ENCODE results near the gene TCF12. TPM values are rescaled to one million over a fixed set of nuclear protein-coding genes. Genes with fewer than 3 reads are reported as not detected.
A peak's percentile ranks its signal among the peaks of the same experiment; 100 is the strongest.

Gene TCF12
- total RNA-seq, 1 experiment from 2014 or later, result 189 TPM

- Histone ChIP-seq H3K4me2 (ENCODE audit: low read depth, low read length, poor library complexity, severe bottlenecking) (peak overlapping the region; percentile 5), H3K27ac (ENCODE audit: low read length) (peak overlapping the region; percentile 47; the same call in 1 of the 2 replicates), H2AFZ (ENCODE audit: low read length) (no peak overlapping the region), H3K4me1 (ENCODE audit: low read length) (peaks cover 55% of the 10 kb centered on the region), H3K79me2 (ENCODE audit: low read length) (peaks cover 100% of the 10 kb centered on the region), H3K9me2 (replicated peaks; ENCODE audit: insufficient read depth, low read length) (no peaks in the 10 kb centered on the region), H3K27me3 (ENCODE audit: low read length) (no peaks in the 10 kb centered on the region), H3K4me3 (ENCODE audit: low read length) (no peak overlapping the region), H3K9me3 (ENCODE audit: low read length) (no peaks in the 10 kb centered on the region), H4K20me1 (ENCODE audit: insufficient read depth, low read depth, low read length) (no peaks in the 10 kb centered on the region), H3K36me3 (ENCODE audit: insufficient read depth, low read length) (peaks cover 24% of the 10 kb centered on the region), H3K9ac (ENCODE audit: low read length) (0 out of 2 replicates have a peak overlapping the region, but pooled peaks have one; percentile 4)
- no peak for DNase-seq
Measured at GRCh38 chr15:56989411-56989924, 71.0 kb downstream of the TCF12 start.

- H3K9me3 ChIP-seq (ENCODE audit: low read length), result no peaks in the 10 kb centered on the region
- no peaks in the 10 kb centered on the region for H4K20me1 ChIP-seq (ENCODE audit: insufficient read depth, low read depth, low read length)
- H3K36me3 ChIP-seq (ENCODE audit: insufficient read depth, low read length), result peaks cover 24% of the 10 kb centered on the region
- no peak overlapping the region for H3K9ac ChIP-seq (ENCODE audit: low read length)
- peaks cover 100% of the 10 kb centered on the region for H3K79me2 ChIP-seq (ENCODE audit: low read length)
- no peaks in the 10 kb centered on the region for H3K9me2 ChIP-seq (replicated peaks; ENCODE audit: insufficient read depth, low read length)
- no peak overlapping the region for H3K27ac ChIP-seq (ENCODE audit: low read length)
- no peak overlapping the region for H3K4me2 ChIP-seq (ENCODE audit: low read depth, low read length, poor library complexity, severe bottlenecking)
- H2AFZ ChIP-seq (ENCODE audit: low read length), result no peak overlapping the region
- no peak overlapping the region for H3K4me3 ChIP-seq (ENCODE audit: low read length)
- no peaks in the 10 kb centered on the region for H3K27me3 ChIP-seq (ENCODE audit: low read length)
- DNase-seq, result no peak
- H3K4me1 ChIP-seq (ENCODE audit: low read length), result peaks cover 44% of the 10 kb centered on the region
Measured at GRCh38 chr15:56991017-56991416, 72.6 kb downstream of the TCF12 start.

- H4K20me1 ChIP-seq (ENCODE audit: insufficient read depth, low read depth, low read length), result no peaks in the 10 kb centered on the region
- no peaks in the 10 kb centered on the region for H3K27me3 ChIP-seq (ENCODE audit: low read length)
- peaks cover 24% of the 10 kb centered on the region for H3K36me3 ChIP-seq (ENCODE audit: insufficient read depth, low read length)
- H3K9ac ChIP-seq (ENCODE audit: low read length), result no peak overlapping the region
- no peaks in the 10 kb centered on the region for H3K9me2 ChIP-seq (replicated peaks; ENCODE audit: insufficient read depth, low read length)
- no peaks in the 10 kb centered on the region for H3K9me3 ChIP-seq (ENCODE audit: low read length)
- no peak overlapping the region for H3K27ac ChIP-seq (ENCODE audit: low read length)
- no peak overlapping the region for H2AFZ ChIP-seq (ENCODE audit: low read length)
- no peak overlapping the region for H3K4me3 ChIP-seq (ENCODE audit: low read length)
- DNase-seq, result no peak
- peaks cover 27% of the 10 kb centered on the region for H3K4me1 ChIP-seq (ENCODE audit: low read length)
- no peak overlapping the region for H3K4me2 ChIP-seq (ENCODE audit: low read depth, low read length, poor library complexity, severe bottlenecking)
- peaks cover 100% of the 10 kb centered on the region for H3K79me2 ChIP-seq (ENCODE audit: low read length)
Measured at GRCh38 chr15:56992725-56993124, 74.3 kb downstream of the TCF12 start.

- Histone ChIP-seq H3K79me2 (ENCODE audit: low read length) (peaks cover 96% of the 10 kb centered on the region), H3K9me2 (replicated peaks; ENCODE audit: insufficient read depth, low read length) (no peaks in the 10 kb centered on the region), H3K4me1 (ENCODE audit: low read length) (peaks cover 11% of the 10 kb centered on the region), H4K20me1 (ENCODE audit: insufficient read depth, low read depth, low read length) (no peaks in the 10 kb centered on the region), H3K36me3 (ENCODE audit: insufficient read depth, low read length) (peaks cover 24% of the 10 kb centered on the region), H3K27me3 (ENCODE audit: low read length) (no peaks in the 10 kb centered on the region), H3K27ac (ENCODE audit: low read length) (no peak overlapping the region), H3K9ac (ENCODE audit: low read length) (no peak overlapping the region), H3K9me3 (ENCODE audit: low read length) (no peaks in the 10 kb centered on the region), H2AFZ (ENCODE audit: low read length) (no peak overlapping the region), H3K4me3 (ENCODE audit: low read length) (no peak overlapping the region), H3K4me2 (ENCODE audit: low read depth, low read length, poor library complexity, severe bottlenecking) (no peak overlapping the region)
- DNase-seq, result no peak
Measured at GRCh38 chr15:56994280-56994679, 75.8 kb downstream of the TCF12 start.

GRCh38 chr15:56996093-56996492 is 77.6 kb downstream of the TCF12 start:
- peaks cover 91% of the 10 kb centered on the region for H3K79me2 ChIP-seq (ENCODE audit: low read length)
- H4K20me1 ChIP-seq (ENCODE audit: insufficient read depth, low read depth, low read length), result no peaks in the 10 kb centered on the region

GRCh38 chr15:56996746-56997470 is 78.5 kb downstream of the TCF12 start:
- H3K9me3 ChIP-seq (ENCODE audit: low read length), result no peaks in the 10 kb centered on the region
- no peak overlapping the region for H3K4me2 ChIP-seq (ENCODE audit: low read depth, low read length, poor library complexity, severe bottlenecking)
- peaks cover 91% of the 10 kb centered on the region for H3K79me2 ChIP-seq (ENCODE audit: low read length)
- H3K9me2 ChIP-seq (replicated peaks; ENCODE audit: insufficient read depth, low read length), result no peaks in the 10 kb centered on the region
- H4K20me1 ChIP-seq (ENCODE audit: insufficient read depth, low read depth, low read length), result no peaks in the 10 kb centered on the region
- peaks cover 18% of the 10 kb centered on the region for H3K36me3 ChIP-seq (ENCODE audit: insufficient read depth, low read length)
- no peak overlapping the region for H3K9ac ChIP-seq (ENCODE audit: low read length)
- H3K4me1 ChIP-seq (ENCODE audit: low read length), result peaks cover 5% of the 10 kb centered on the region; the same call in 1 of the 2 replicates
- H3K27ac ChIP-seq (ENCODE audit: low read length), result no peak overlapping the region
- H3K27me3 ChIP-seq (ENCODE audit: low read length), result no peaks in the 10 kb centered on the region
- H2AFZ ChIP-seq (ENCODE audit: low read length), result no peak overlapping the region
- no peak for DNase-seq
- H3K4me3 ChIP-seq (ENCODE audit: low read length), result no peak overlapping the region

More at GRCh38 chr15:56996093-56996492, 77.6 kb downstream of the TCF12 start:
- no peak for DNase-seq
- Histone ChIP-seq H3K9me3 (ENCODE audit: low read length) (no peaks in the 10 kb centered on the region), H3K27me3 (ENCODE audit: low read length) (no peaks in the 10 kb centered on the region), H3K4me3 (ENCODE audit: low read length) (no peak overlapping the region), H3K4me2 (ENCODE audit: low read depth, low read length, poor library complexity, severe bottlenecking) (no peak overlapping the region), H3K4me1 (ENCODE audit: low read length) (peaks cover 5% of the 10 kb centered on the region; the same call in 1 of the 2 replicates), H3K27ac (ENCODE audit: low read length) (no peak overlapping the region), H2AFZ (ENCODE audit: low read length) (no peak overlapping the region), H3K36me3 (ENCODE audit: insufficient read depth, low read length) (peaks cover 20% of the 10 kb centered on the region), H3K9me2 (replicated peaks; ENCODE audit: insufficient read depth, low read length) (no peaks in the 10 kb centered on the region), H3K9ac (ENCODE audit: low read length) (no peak overlapping the region)

- Histone ChIP-seq H3K27me3 (ENCODE audit: low read length) (no peaks in the 10 kb centered on the region), H2AFZ (ENCODE audit: low read length) (no peak overlapping the region), H3K4me3 (ENCODE audit: low read length) (no peak overlapping the region), H3K9ac (ENCODE audit: low read length) (no peak overlapping the region), H3K79me2 (ENCODE audit: low read length) (peaks cover 87% of the 10 kb centered on the region), H3K9me3 (ENCODE audit: low read length) (no peaks in the 10 kb centered on the region), H3K4me1 (ENCODE audit: low read length) (no peaks in the 10 kb centered on the region), H3K4me2 (ENCODE audit: low read depth, low read length, poor library complexity, severe bottlenecking) (no peak overlapping the region), H3K36me3 (ENCODE audit: insufficient read depth, low read length) (no peaks in the 10 kb centered on the region), H4K20me1 (ENCODE audit: insufficient read depth, low read depth, low read length) (no peaks in the 10 kb centered on the region), H3K27ac (ENCODE audit: low read length) (no peak overlapping the region), H3K9me2 (replicated peaks; ENCODE audit: insufficient read depth, low read length) (no peaks in the 10 kb centered on the region)
- no peak for DNase-seq
Measured at GRCh38 chr15:57003418-57003817, 85.0 kb downstream of the TCF12 start.

- no peak overlapping the region for H2AFZ ChIP-seq (ENCODE audit: low read length)
- H3K9me3 ChIP-seq (ENCODE audit: low read length), result no peaks in the 10 kb centered on the region
- no peak for DNase-seq
- no peak overlapping the region for H3K4me2 ChIP-seq (ENCODE audit: low read depth, low read length, poor library complexity, severe bottlenecking)
- no peak overlapping the region for H3K4me3 ChIP-seq (ENCODE audit: low read length)
- peaks cover 91% of the 10 kb centered on the region for H3K79me2 ChIP-seq (ENCODE audit: low read length)
- no peaks in the 10 kb centered on the region for H4K20me1 ChIP-seq (ENCODE audit: insufficient read depth, low read depth, low read length)
- H3K36me3 ChIP-seq (ENCODE audit: insufficient read depth, low read length), result no peaks in the 10 kb centered on the region
- H3K27me3 ChIP-seq (ENCODE audit: low read length), result no peaks in the 10 kb centered on the region
- H3K27ac ChIP-seq (ENCODE audit: low read length), result no peak overlapping the region
- H3K9me2 ChIP-seq (replicated peaks; ENCODE audit: insufficient read depth, low read length), result no peaks in the 10 kb centered on the region
- H3K4me1 ChIP-seq (ENCODE audit: low read length), result no peaks in the 10 kb centered on the region
- H3K9ac ChIP-seq (ENCODE audit: low read length), result no peak overlapping the region
Measured at GRCh38 chr15:57005244-57005643, 86.8 kb downstream of the TCF12 start.
